ENCODE measurements around the gene C3. TPM values are rescaled to one million over a fixed set of nuclear protein-coding genes. Genes with fewer than 3 reads are reported as not detected.
"Not testable (repeated sequence)": the region's sequence is repeated elsewhere in the genome, so short reads cannot be mapped to it uniquely, and the experiment has no call there.

Gene C3
- total RNA-seq, 4 donors from 2014 or later, result 393 to 1,020 (median 677) TPM

GRCh38 chr19:6767081-6767356, 46.6 kb upstream of the C3 start:
- no peaks in the 10 kb centered on the region for H3K9me3 ChIP-seq
- H3K27ac ChIP-seq (replicated peaks in 1 of 4), result peak overlapping the region in 1 of 4 donors; percentile 28
- H3K27me3 ChIP-seq, result peaks cover 0 to 75% (median 20%) of the 10 kb centered on the region in 4 donors
- intact Hi-C loops (cut with DNase I), result no loop called here
- 2% methylated on average over 9 of the region's 15 CpGs for WGBS
- TF ChIP-seq POLR2A (IDR thresholded peaks at IDR 0.05; ENCODE audit: low read depth) (no peak), POLR2AphosphoS5 (IDR thresholded peaks at IDR 0.05) (no peak), EP300 (IDR thresholded peaks at IDR 0.05) (no peak), CTCF (IDR thresholded peaks at IDR 0.05) (no peak)
- no peaks in the 10 kb centered on the region for H3K36me3 ChIP-seq
- H3K4me1 ChIP-seq, result peaks cover 17 to 22% (median 21%) of the 10 kb centered on the region in 4 donors
- DNase-seq (ENCODE audit: extremely low spot score), result no peak
- H3K4me3 ChIP-seq, result peak overlapping the region; percentile 21 to 55 (median 38)

GRCh38 chr19:6766357-6767080, 46.1 kb upstream of the C3 start:
- no peak for TF ChIP-seq CTCF (IDR thresholded peaks at IDR 0.05)
- TF ChIP-seq POLR2AphosphoS5 (IDR thresholded peaks at IDR 0.05), result no peak
- no peak for TF ChIP-seq POLR2A (IDR thresholded peaks at IDR 0.05; ENCODE audit: low read depth)
- TF ChIP-seq EP300 (IDR thresholded peaks at IDR 0.05), result no peak
- Histone ChIP-seq H3K9me3 (no peaks in the 10 kb centered on the region), H3K4me3 (peak overlapping the region; percentile 21 to 55 (median 38)), H3K27me3 (peaks cover 0 to 77% (median 20%) of the 10 kb centered on the region in 4 donors), H3K27ac (replicated peaks in 1 of 4) (peak overlapping the region in 1 of 4 donors; percentile 28), H3K4me1 (peaks cover 17 to 22% (median 21%) of the 10 kb centered on the region in 4 donors), H3K36me3 (no peaks in the 10 kb centered on the region)
- intact Hi-C loops (cut with DNase I), result no loop called here
- 26% methylated on average over 16 of the region's 16 CpGs for WGBS
- DNase-seq (ENCODE audit: extremely low spot score), result no peak

GRCh38 chr19:6765738-6766356, 45.4 kb upstream of the C3 start:
- Histone ChIP-seq H3K4me1 (peaks cover 17 to 22% (median 21%) of the 10 kb centered on the region in 4 donors), H3K27me3 (peaks cover 0 to 80% (median 20%) of the 10 kb centered on the region in 4 donors), H3K36me3 (no peaks in the 10 kb centered on the region), H3K9me3 (no peaks in the 10 kb centered on the region), H3K4me3 (no peak overlapping the region), H3K27ac (replicated peaks in 1 of 4) (no peak overlapping the region)
- no peak for DNase-seq (ENCODE audit: extremely low spot score)
- 53% methylated on average over 5 of the region's 8 CpGs for WGBS
- TF ChIP-seq EP300 (IDR thresholded peaks at IDR 0.05) (no peak), POLR2AphosphoS5 (IDR thresholded peaks at IDR 0.05) (no peak), POLR2A (IDR thresholded peaks at IDR 0.05; ENCODE audit: low read depth) (no peak), CTCF (IDR thresholded peaks at IDR 0.05) (no peak)
- intact Hi-C loops (cut with DNase I), result no loop called here

- peaks cover 0 to 56% (median 11%) of the 10 kb centered on the region in 4 donors for H3K27me3 ChIP-seq
- H3K9me3 ChIP-seq; intact Hi-C loops (cut with DNase I); H3K36me3 ChIP-seq; H3K27ac ChIP-seq (replicated peaks in 1 of 4); DNase-seq (ENCODE audit: extremely low spot score); H3K4me3 ChIP-seq: not testable (repeated sequence)
- H3K4me1 ChIP-seq, result peaks cover 12 to 16% (median 14%) of the 10 kb centered on the region in 4 donors
- WGBS, result 72% methylated on average over 8 of the region's 8 CpGs
These were observed 41.9 kb upstream of the C3 start for GRCh38 chr19:6762253-6762797.

- 86% methylated on average over 4 of the region's 4 CpGs for WGBS
- DNase-seq (ENCODE audit: extremely low spot score), result no peak
- intact Hi-C loops (cut with DNase I), result no loop called here
These were observed 40.7 kb upstream of the C3 start for GRCh38 chr19:6761053-6761676.

More at GRCh38 chr19:6761053-6761676, 40.7 kb upstream of the C3 start:
- peaks cover 0 to 45% (median 2%) of the 10 kb centered on the region in 4 donors for H3K27me3 ChIP-seq
- H3K9me3 ChIP-seq, result no peaks in the 10 kb centered on the region
- peaks cover 3 to 5% (median 4%) of the 10 kb centered on the region in 4 donors for H3K4me1 ChIP-seq
- no peak overlapping the region for H3K4me3 ChIP-seq
- no peak for TF ChIP-seq CTCF (IDR thresholded peaks at IDR 0.05)
- no peak for TF ChIP-seq POLR2AphosphoS5 (IDR thresholded peaks at IDR 0.05)
- no peak for TF ChIP-seq POLR2A (IDR thresholded peaks at IDR 0.05; ENCODE audit: low read depth)
- TF ChIP-seq EP300 (IDR thresholded peaks at IDR 0.05), result no peak
- no peak overlapping the region for H3K27ac ChIP-seq (replicated peaks in 1 of 4)
- H3K36me3 ChIP-seq, result no peaks in the 10 kb centered on the region

All from esophagus muscularis mucosa (tissue), 4 donors.